ENCODE results near the gene ZNF580. TPM values are rescaled to one million over a fixed set of nuclear protein-coding genes. Genes with fewer than 3 reads are reported as not detected.

Gene ZNF580
- total and polyA plus RNA-seq, 2 of the 13 experiments (the other 11 are each of a cell fraction or from before 2014, with no cell fraction given): 4.4 to 6.0 TPM

GRCh38 chr19:55642153-55643002, 1.6 kb downstream of the ZNF580 start (continued):
- TF ChIP-seq SSRP1 (CRISPR knock-in tag; IDR thresholded peaks at IDR 0.05): 0 out of 2 replicates have a peak, but pooled peaks have one; percentile 17
- TF ChIP-seq HOXA3 (CRISPR knock-in tag; IDR thresholded peaks at IDR 0.05): peak; percentile 81
- TF ChIP-seq ZBTB21 (CRISPR knock-in tag; IDR thresholded peaks at IDR 0.05): no peak
- TF ChIP-seq ZKSCAN1 (IDR thresholded peaks at IDR 0.05; ENCODE audit: low read length): no peak
- no peak; the same call in 1 of the 2 replicates for TF ChIP-seq ZNF616 (CRISPR knock-in tag; IDR thresholded peaks at IDR 0.05; ENCODE audit: low read depth)
- TF ChIP-seq, protein P1, sequence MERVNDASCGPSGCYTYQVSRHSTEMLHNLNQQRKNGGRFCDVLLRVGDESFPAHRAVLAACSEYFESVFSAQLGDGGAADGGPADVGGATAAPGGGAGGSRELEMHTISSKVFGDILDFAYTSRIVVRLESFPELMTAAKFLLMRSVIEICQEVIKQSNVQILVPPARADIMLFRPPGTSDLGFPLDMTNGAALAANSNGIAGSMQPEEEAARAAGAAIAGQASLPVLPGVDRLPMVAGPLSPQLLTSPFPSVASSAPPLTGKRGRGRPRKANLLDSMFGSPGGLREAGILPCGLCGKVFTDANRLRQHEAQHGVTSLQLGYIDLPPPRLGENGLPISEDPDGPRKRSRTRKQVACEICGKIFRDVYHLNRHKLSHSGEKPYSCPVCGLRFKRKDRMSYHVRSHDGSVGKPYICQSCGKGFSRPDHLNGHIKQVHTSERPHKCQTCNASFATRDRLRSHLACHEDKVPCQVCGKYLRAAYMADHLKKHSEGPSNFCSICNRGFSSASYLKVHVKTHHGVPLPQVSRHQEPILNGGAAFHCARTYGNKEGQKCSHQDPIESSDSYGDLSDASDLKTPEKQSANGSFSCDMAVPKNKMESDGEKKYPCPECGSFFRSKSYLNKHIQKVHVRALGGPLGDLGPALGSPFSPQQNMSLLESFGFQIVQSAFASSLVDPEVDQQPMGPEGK (CRISPR knock-in tag; IDR thresholded peaks at IDR 0.05): 0 out of 2 replicates have a peak, but pooled peaks have one; percentile 7
- peak; percentile 35 for TF ChIP-seq GABPB1 (CRISPR knock-in tag; IDR thresholded peaks at IDR 0.05)
- TF ChIP-seq, protein P2, sequence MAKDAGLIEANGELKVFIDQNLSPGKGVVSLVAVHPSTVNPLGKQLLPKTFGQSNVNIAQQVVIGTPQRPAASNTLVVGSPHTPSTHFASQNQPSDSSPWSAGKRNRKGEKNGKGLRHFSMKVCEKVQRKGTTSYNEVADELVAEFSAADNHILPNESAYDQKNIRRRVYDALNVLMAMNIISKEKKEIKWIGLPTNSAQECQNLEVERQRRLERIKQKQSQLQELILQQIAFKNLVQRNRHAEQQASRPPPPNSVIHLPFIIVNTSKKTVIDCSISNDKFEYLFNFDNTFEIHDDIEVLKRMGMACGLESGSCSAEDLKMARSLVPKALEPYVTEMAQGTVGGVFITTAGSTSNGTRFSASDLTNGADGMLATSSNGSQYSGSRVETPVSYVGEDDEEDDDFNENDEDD (CRISPR knock-in tag; IDR thresholded peaks at IDR 0.05; ENCODE audit: borderline replicate concordance): peak; percentile 55; the same call in 1 of the 2 replicates
- peak; percentile 57; the same call in 1 of the 2 replicates for TF ChIP-seq ZNF142 (CRISPR knock-in tag; IDR thresholded peaks at IDR 0.05)
- no peak for TF ChIP-seq ZFX (CRISPR knock-in tag; IDR thresholded peaks at IDR 0.05; ENCODE audit: low read depth)
- 0 out of 2 replicates have a peak, but pooled peaks have one; percentile 3 for TF ChIP-seq ZNF451 (CRISPR knock-in tag; IDR thresholded peaks at IDR 0.05)
